K562 treated with DMSO at 1 percent for 4 hours (cell line): Measurements from ENCODE around the gene UQCR10. TPM values are rescaled to one million over a fixed set of nuclear protein-coding genes. Genes with fewer than 3 reads are reported as not detected.

Experiments used
- total RNA-seq: library from RNA; unstranded; fragments of 300-600 nt; gene quantifications from 2 replicates; pipeline ENCODE4 v1.2.3, GENCODE V29; 2022; ENCODE audit not compliant: insufficient read depth

The UQCR10 gene
- 75.6 and 91.1 TPM in 2 replicates for total RNA-seq

GRCh38 chr22:29767171-29768051 lies at the start of gene UQCR10:
Gene UQCR10, plus strand, starts transcription at chr22:29767369. Its CDS starts 30 bp downstream, at chr22:29767399.

GRCh38 chr22:29719899-29720645 lies 47.1 kb upstream of the UQCR10 start, which contains the start of gene CABP7:
Gene CABP7, plus strand, starts transcription at chr22:29720003. Its CDS starts 422 bp downstream, at chr22:29720425.

GRCh38 chr22:29766632-29767170 lies 468 bp upstream of the UQCR10 start, which contains the start of gene ZMAT5:
Gene ZMAT5, minus strand, starts transcription at chr22:29767007. Its CDS starts 18,463 bp downstream, at chr22:29748544.

Other genes with a start within 250 kb of the UQCR10 start
- 28.2 and 31.4 TPM in 2 replicates for gene THOC5, start 213.6 kb upstream of the UQCR10 start, total RNA-seq
- gene NIPSNAP1, start 186.3 kb upstream of the UQCR10 start, total RNA-seq: 20.6 and 21.1 TPM in 2 replicates
- gene NF2, start 163.7 kb upstream of the UQCR10 start, total RNA-seq: 7.5 and 7.9 TPM in 2 replicates
- gene CABP7, start 47.4 kb upstream of the UQCR10 start, total RNA-seq: not detected in 2 replicates
- gene ZMAT5, start 362 bp upstream of the UQCR10 start, total RNA-seq: 14.7 and 23.7 TPM in 2 replicates
- gene ASCC2, start 70.9 kb downstream of the UQCR10 start, total RNA-seq: 33.9 and 42.2 TPM in 2 replicates
- 14.0 and 17.8 TPM in 2 replicates for gene MTMR3, start 115.8 kb downstream of the UQCR10 start, total RNA-seq